TTC549 (cell line): Measurements from ENCODE around the gene KIAA1671.

Source experiments
- FAIRE-seq: peaks from 2 replicates; lab custom pipeline; 2012; peaks lifted over from hg19 to GRCh38; lab: Jason Lieb, UNC

The KIAA1671 gene

DNA sequence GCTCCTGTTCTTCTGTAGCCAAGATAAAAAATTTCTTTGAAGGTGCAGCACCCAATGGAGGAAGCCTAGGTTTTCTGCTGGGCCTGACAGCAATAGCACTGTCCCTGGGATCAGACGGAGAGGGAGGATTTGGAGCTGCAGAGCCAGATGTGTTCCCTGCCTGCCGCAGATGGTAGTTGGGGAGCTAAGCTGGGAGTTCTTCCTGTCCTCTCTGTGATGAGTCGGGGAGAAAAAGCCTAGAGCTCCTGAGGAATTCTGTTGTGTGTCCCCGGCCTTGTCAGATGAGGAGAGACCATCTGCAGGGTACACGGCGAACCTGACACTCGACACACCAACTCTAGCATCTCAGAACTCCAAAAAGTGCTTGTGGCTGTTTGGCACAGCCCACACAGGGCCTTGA lies 143.4 kb downstream of the KIAA1671 start:
- no peak for FAIRE-seq

DNA sequence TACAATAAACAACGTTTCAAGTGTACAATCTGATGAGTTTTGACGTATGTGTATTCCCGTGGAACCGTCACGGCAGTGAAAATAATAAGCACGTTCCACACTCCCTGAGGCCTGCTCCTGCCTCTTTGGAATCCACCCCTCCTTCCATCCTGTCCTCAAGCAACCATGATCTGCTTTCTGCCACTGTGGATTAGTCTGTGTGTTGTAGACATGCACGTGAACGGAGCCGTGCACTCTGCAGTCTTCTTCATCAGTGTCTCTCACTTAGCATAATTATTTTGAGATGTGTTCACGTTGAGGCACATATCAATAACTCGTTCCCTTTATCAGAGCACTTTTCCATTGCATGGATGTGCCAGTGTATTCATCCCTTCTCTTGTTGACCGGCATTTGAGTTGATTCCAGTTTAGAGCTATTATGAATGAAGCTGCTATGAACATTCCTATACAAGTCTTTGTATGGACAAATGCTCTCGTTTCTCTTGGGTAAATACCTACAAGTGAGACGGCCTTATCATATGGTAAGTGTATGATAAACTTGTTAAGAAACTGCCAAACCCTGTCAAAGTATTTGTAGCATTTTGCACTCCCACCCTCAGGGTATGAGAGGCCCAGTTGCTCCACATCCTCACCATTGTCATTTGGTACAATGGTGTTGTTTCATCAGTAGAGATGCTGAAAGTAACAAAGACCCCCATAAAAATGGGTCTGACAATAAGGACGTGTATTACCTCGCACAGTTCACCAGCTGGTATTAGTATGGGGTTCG lies 144.3 kb downstream of the KIAA1671 start:
- no peak for FAIRE-seq

DNA sequence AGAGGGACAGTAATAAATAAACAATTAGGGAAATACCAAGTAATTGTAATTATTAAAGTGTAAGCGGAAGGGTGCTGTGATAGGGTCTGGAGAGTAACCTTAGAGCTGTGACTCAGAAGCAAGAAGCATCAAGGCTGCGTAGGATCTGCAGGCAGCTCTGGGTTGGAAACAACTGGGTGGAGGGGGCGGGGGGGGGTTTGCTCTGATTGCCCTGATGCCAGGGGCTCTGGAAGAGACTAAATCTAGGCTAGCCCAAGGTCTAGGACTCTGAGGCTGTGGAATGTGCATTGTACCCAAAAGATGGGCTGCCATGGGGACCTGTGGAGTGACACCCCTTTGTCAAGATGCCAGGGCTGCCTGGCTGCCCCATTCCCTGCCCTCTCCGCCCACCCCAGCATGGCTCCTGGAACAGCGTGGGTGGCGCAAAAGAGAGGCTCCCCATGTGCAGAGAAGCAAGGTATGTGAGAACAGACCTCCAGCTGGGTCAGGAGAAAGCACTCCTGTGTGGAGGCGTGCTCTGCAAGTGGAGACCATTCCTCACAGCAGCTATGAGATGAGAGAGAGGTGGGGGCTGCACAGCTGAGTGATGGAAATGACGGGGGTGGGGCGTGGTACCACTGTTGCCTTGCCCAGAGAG lies 146.0 kb downstream of the KIAA1671 start:
- no peak for FAIRE-seq

DNA sequence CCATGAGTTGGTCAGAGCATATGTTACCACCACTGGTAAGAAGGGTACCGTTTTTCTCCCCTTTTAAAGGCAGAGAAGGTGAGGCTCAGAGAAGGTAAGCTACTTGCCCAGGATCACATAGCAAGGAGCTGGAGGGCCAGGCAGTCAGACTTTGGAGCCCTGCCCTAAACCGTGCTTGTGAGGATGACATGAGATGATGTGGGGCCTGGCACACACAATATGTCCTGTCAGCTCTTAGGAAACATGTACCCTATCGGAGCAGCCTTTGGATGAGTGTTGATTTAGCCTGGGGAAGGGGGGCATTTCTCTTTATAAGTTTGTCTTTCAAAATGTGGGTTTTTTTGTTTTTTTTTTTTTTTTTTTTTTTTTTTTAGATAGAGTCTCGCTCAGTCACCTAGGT lies 146.7 kb downstream of the KIAA1671 start:
- FAIRE-seq: no peak

DNA sequence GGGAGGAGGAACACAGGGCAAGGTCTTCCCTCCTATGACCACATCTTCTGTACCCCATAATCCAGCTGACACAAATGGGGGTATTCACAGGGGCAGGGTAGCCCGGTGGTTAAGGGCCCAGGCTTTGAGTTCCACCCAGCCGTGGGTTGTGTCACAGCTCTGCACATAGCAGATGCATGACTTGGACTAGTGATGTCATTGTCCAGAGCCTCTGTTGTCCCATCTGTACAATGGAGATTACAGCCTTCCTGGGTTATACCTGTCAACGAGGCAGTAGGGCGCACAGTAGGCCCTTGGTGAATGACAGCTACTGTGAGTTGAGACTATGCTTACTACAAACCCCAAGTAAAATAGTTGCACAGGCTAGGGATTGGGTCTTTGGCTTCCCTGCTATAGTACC lies 147.9 kb downstream of the KIAA1671 start:
- no peak for FAIRE-seq

DNA sequence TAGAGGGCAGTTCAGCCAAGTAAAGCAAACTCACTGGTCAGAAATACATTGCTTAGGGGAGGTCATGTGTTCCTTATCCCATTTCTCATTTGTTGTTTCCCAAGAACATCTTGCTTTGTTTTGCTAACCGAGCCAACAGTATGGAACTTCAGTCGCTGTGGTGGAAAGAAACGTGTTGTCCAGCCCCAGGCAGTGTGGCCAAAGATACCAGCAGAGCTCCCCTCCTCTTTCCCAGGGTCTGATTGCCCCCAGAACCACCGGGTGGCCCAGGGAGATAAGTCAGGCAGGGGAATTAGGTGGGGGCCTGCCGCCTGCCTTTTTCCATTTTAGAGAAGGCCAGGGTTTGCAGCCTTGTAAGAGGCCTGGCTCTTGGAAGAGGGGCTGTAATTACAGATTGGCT lies 148.4 kb downstream of the KIAA1671 start:
- FAIRE-seq: no peak

DNA sequence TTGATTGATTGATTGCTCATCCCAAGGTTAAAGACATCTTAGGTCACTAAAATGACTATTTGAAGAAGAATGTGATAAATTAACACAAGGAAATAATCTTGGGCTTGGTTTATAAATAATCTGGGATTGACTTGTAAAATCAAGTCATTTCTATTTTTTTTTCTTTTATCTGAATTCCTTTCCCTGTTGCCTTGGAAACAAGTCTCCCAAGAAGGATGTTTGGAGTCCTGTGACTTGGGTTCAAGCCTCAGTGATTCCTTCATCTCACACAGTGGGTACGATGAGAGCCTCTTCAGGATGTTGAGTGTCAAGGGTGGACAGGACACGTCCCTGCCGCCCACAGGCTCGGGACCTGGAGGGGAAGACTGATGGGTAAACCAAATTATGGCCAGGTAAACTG lies 149.0 kb downstream of the KIAA1671 start:
- FAIRE-seq: no peak

DNA sequence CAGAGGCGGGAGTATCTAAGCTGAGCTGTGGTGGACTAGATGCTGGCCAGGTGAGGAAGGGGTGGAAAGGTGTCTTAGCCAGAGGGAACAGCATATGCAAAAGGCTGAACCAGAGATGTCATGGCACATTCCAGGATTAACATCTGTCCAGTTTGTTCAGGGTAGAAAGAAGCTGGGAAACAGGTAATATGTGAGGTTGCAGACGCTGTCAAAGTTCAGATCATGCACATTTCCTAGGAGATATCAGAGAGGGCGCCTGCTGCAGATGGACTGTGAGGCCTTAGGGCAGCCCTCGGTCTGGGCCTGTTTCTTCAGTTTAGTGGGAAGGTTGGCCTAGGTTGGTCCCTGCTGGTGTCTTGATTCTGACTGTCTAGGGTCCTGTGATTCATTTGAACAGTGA lies 149.5 kb downstream of the KIAA1671 start:
- FAIRE-seq: no peak

DNA sequence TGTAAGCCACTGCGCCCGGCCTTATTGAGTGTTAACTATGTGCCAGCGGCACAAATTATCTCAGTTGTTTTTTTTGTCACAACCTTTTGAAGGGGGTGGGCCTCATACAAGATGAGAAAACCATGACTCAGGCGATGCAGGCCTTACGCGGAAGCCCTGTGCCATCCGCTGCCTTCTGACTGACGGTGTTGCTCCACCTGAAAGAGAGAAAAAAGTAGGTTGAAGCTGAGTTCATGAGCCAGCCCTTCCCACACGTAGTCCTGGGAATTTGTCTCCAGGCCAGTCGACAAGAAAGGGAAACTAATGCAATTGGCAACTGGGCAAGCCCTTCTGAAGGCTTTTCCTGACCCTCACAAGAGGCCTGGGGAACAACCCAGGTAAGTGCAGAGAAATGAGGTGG lies 150.2 kb downstream of the KIAA1671 start:
- no peak for FAIRE-seq

DNA sequence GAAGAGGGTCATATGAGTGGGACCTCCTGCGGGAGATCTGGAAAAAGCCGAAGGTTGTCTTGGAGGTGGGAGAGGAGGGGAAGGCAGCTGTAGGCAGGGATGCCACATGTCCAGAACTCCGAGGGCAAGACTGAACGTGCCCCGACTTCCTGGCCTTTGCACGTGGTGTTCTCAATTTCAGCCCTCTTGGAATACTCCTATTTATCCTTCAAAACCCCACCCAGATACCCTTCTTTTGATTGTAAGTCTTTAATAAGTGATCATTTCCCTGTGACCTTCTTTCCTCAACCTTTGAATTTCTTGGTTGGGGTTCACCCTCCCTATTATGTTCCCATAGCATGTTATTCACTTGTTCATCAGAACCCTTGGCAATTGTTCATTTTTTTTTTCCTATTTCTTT lies 151.9 kb downstream of the KIAA1671 start:
- FAIRE-seq: no peak

DNA sequence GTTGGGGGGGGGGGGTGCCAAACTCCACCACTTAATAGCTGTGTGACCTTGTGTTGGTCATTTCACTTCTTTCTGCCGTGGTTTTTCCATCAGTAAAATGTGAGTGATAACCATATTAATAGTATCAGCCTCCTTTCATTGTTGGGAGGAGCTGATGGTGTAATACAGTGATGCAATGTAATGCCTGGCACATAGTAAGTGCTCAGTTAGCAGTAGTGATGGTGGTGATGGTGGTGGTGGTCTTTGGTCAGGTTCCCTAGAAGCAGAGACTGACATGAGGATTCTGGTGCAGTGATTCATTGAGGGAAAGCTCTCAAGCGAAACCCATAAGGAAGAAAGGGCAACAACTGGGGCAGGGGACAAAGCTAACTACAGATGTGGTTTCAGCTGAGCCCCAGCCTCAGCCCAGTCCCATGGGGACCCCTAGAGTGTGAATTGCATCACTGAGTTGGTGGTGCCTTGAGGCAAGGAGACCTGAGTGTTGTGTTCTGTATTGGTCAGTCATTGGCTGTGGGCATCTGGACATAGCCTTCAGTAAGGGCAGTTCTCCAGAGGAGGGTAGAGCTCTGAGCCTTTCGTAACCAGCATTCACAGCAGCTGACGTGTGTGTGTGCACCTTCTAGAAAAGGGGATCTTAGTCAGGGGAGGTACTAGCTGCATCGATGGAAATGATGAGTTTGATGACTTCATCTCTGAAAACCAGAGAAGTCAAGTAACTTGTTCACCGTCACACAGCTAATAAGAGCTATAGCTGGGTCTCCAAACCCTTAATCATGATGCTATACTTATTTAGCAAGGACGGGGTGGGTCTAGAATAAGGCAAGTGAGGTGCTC lies 153.5 kb downstream of the KIAA1671 start:
- no peak for FAIRE-seq

DNA sequence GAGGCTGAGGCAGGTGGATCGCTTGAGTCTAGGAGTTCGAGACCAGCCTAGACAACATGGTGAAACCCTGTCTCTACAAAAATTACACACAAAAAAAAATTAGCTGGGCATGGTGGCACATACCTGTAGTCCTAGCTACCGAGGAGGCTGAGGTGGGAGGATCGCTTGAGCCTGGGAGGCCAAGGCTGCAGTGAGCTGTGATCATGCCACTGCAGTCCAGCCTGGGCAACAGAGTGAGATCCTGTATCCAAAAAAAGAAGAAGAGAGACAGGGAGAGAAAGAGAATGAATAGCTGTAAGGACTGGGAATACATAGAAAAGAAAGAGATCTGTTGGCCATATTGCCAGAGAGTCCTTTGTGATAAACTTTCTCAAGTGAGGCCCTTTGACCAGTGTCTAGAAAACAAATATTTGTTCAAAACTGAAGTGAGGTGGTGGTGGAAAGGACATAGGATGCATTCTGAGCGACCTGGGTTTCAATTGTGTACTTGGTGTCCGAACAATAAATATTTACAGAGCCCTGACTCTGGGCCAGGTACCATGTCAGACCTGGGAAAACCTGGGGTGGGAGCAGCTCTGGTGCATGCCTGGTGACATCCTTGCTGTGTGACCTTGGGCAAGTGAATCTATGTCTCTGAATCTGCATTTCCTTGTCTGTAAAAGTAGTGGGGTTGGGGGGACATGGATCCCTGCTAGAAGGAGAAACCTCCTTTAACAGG lies 157.5 kb downstream of the KIAA1671 start:
- no peak for FAIRE-seq

DNA sequence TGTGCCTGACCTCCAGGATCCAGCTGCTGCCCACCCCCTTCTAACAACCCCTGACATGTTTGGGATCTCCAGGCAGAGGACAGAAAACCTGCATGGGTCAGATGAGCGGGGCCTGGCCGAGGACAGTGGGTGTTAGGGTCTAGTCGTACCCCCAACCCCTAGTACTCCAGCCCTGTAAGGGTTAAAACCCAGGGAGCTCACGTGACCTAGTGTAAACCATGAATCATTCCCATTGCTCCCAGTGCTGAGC lies 158.0 kb downstream of the KIAA1671 start:
- no peak for FAIRE-seq

DNA sequence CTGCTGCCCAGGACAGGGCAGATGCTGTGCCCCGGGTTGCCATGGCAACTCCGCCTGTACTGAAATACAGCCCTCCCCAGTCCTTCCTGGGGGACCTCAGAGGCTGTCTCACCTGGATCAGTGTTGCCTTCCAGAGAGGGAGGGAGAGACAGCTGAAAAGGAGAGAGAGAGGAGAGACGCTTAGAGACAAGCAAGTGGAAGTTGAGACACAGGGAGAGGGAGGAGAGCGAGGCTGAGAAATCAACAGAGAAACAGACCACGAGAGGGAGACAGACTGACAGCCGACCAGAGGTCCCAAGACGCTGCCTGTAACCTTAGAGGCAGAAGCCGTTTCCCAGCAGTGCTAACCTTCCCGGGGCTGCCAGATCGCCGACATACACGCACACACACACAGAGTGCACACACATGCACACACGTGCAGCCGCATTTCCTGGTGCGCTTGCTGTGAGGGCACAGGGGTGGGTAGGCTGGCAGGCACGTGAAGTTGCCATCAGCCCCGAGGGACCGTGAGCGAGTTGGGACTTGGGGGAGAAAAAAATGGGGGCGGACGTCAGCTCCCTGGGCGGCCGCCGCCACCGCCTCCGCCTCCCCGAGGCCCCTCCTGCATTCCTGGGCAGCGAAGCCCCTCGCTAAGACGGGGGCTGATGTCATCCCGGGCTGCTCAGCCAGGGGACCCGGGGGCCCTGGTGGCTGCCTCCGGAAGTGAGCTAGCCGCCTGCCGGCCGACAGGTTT lies 158.5 kb downstream of the KIAA1671 start:
- FAIRE-seq: no peak

DNA sequence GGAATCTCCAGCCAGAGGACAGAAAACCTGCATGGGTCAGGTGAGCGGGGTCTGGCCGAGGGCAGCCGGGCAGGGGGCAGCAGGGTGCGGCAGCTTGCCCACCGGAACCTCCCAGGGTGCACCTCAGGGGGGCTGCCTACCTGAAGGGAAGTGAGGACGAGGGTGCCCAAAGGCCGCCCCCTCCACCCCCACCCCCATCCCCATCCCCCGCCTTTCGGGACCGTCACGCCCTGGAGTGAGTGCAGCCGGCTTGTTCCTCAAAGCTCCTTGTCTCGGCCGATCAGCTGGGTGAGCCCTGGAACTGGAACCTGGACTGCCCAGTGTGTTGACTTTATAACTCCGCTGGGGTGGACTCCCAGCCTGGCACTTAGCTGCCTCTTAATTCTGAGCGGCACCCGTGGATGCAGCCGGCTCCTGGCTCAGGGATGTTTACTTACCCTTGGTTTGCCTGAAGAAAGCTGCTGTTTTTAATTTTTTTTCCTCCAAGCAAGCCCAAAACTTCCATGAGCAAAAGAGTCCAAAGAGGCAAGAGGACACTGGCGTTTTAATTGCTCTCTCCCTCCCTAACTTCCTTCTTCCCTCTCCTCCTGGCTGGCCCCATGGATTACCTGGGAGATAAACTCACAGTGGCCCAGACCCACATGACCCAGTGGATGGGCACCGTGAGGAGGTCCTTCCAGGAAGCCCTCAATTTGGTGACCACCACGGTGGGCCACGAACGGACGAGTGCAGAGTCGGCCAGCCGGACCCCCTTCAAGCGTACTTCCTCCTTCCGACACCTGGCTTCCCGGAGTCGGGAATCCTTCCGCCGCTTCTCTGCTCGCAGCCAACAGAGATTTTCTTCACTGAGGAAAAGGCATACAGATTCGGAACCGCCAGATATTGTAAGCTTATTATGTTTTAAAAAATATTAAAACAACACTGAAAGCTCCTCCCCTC lies 159.3 kb downstream of the KIAA1671 start:
- no peak for FAIRE-seq

DNA sequence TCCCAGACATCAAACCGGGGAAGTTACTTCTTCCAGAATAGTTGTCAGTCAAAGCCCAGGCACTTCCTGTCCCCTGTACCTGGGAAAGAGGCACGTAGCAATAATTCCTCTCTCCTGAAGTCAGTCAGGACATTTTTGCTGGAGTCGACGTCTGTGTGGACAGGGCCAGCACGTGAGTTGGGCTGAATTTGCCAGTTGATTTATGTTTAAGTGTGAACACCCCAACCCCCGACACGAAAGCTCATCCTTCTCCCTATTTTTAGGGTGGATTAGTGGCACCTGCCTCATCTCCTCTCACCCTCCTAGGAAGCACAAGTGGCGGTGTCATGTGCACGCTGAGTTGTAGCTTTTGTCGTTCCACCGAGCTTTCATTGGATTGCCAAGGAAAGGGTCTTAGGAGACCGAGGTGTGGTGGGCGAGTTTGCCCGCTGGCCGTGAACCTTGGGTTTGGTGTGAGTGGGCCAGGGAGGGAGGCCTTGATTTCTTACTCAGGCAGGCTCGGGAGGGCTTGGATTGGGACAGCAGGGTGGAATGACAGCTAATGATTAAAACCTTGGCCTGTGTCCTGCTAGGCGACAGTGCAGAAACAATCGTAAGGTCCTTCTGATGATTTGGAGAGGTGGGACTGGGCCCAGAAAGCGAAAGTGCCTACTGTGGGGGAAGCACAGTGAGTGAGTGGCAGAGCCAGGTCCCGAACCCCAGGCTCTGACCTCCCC lies 160.2 kb downstream of the KIAA1671 start:
- FAIRE-seq: no peak

DNA sequence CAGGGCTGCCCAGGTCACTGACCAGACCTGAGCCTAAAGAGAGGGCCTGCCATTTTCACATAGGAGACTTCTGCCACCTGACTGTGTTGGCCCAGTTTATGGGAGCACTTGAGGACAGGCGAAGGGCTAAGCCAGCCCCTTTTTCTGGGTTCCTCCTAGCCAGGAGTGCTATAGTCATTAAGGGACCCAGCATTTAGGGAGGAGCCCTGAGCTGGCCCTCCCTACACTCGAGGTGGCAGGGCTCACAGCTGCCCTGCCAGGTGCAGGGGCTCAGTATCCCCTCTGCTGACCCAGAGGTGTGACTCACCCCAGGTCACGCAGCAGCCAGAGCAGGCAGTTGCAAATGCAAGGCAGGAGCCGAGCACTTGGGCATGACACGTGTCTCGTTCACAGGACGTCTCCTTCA lies 160.8 kb downstream of the KIAA1671 start:
- FAIRE-seq: no peak

DNA sequence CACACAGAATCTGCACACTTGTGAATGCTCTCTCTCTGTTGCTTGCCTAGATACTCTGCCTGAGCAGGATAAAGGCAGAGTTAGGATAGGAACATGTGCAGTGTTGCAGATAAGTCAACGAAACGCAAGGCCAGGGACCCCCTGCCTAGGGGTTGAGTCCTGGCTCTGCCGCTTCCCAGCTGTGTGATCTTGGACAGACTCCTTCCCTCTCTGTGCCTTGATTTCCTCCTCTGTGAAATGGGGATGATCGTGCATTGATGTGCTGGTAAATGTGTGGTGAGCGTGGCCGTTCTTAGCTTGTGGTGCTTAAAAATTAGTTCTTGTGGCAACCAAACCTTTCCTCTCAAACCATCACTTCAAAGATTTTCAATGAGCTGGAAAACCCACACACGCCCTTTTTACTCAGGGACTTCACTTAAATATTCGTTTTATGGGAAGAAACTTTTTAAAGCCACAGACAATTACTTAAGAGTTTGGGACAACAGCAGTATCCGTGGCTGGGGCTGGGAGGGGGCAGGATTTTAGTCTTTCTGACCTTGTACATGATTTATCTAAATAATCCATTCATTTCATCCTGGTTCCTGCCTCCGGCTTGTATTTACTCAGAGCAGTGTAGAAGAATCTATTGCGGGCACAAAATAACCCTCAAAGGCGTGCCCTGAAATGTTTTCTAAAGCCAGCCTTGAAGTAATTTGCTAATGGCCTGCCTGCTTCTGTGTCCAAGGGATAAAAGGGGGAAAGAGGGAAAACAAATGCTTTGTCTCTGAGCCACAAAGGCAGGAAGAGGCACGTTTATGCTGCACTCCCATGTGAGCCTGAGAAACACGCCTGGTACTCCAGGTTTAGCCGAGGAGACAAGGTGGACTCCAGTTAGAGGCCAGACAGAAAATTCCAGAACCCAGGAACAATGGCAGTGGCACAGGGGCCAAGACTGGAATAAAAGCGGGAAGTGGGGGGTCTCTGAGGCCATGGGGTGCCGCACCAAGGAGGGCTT lies 162.2 kb downstream of the KIAA1671 start:
- FAIRE-seq: no peak

DNA sequence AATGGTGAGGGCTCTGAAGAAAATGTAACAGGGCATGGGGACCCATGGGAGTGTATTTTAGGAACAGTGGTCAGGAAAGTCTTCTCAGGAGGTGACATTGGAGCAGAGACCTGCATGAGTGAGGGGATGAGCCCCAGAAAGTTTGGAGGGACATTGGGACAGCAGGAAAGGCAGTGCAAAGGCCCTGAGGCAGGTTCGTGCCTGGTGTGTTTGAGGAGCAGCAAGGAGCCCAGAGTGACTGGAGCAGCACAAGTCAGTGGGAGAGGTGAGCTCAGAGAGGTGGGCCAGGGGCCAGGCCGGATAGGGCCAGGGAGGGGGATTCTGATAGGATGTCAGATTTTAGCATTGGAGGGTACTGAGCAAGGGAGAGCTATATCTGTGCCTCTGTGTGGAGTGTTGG lies 167.1 kb downstream of the KIAA1671 start:
- FAIRE-seq: no peak
